ENCODE measurements around the gene ARHGEF7.

Gene ARHGEF7

DNA sequence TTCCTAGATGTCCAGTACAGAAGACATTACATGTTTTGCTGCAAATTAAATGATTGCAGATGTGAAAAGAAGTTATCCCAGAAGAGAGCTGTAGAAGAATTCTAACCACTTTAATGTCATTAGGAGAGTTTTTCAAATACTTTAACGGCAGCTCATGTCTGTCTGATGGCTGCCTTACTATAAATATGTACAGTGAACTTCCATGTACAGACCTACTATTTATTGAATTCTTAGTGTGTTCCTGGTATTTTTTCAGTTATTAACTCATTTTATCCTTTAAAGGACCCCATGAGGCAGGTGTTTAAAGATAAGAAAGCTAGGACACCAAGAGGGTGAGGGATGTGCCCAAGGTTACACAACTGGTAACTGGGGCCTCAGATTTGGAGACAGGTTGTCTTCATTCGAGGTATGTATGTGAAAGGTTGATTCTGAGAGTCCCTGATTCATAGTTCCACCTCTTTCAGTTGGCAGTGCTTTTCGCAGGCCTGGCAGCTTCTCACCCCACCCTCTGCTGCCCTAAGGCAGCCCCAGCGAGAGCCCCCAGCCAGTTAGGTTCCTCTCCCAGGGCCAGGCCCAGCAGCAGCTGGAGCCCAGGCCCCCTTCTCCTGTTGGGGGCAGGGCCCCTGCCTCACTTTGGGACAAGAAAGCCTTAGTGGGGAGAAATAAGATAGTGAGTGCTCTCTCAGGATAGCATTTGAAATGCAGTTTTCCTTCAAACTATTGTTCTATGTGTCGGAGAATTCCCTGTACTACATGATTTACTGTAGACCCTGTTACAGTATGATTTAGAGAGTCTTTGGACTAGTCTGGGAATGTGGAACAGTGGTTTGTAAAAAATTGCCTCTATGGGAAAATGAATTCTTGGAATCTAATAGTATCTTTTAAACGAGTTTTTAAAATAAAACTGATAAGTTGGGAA is 137.6 kb downstream of the ARHGEF7 start:
- H3K4ac ChIP-seq (ENCODE audit: low read depth, low read length) = no peak overlapping the region
- no peak overlapping the region for H3K18ac ChIP-seq (ENCODE audit: low read length)
- no peak overlapping the region for H2BK5ac ChIP-seq (ENCODE audit: low read depth, low read length, poor library complexity)
- no CpG with 5 or more reads among the region's 6 CpGs for WGBS (ENCODE audit: extremely low coverage, insufficient coverage, insufficient read length)
- peak; percentile 17 to 43 for DNase-seq
- H3K79me2 ChIP-seq (ENCODE audit: control insufficient read depth, insufficient read depth, low read length, poor library complexity) = no peaks in the 10 kb centered on the region
- H3K23ac ChIP-seq (ENCODE audit: low read length) = peak overlapping the region; percentile 15
- H3K14ac ChIP-seq (ENCODE audit: low read length) = no peak overlapping the region
- no peaks in the 10 kb centered on the region for H3K79me1 ChIP-seq (ENCODE audit: low read length)
- peaks cover 3% of the 10 kb centered on the region for H3K9me3 ChIP-seq (ENCODE audit: insufficient read depth, low read depth, low read length)
- H2AK5ac ChIP-seq (ENCODE audit: low read length) = no peak overlapping the region
- H3K36me3 ChIP-seq (ENCODE audit: control insufficient read depth in 1 of 2, insufficient read depth in 2 of 2, low read length in 2 of 2) = peaks cover 12 to 17% of the 10 kb centered on the region in 2 experiments
- peaks cover 0 to 10% of the 10 kb centered on the region in 2 experiments for H3K4me1 ChIP-seq (ENCODE audit: control insufficient read depth in 1 of 2, insufficient read depth in 2 of 2, low read length in 2 of 2)
- H2BK120ac ChIP-seq (ENCODE audit: insufficient read depth, low read length, poor library complexity) = no peak overlapping the region
- H4K91ac ChIP-seq (ENCODE audit: low read depth, low read length) = no peak overlapping the region
- H2BK12ac ChIP-seq (ENCODE audit: low read length) = no peak overlapping the region
- H3K9ac ChIP-seq (ENCODE audit: low read length) = no peak overlapping the region
- H4K12ac ChIP-seq (ENCODE audit: low read depth, low read length) = no peak overlapping the region
- no peaks in the 10 kb centered on the region for H3K27me3 ChIP-seq (ENCODE audit: insufficient read depth, low read length)
- no peak overlapping the region for H3K4me2 ChIP-seq (ENCODE audit: low read length)
- H3K4me3 ChIP-seq (ENCODE audit: low read depth, low read length) = no peak overlapping the region
- H3K27ac ChIP-seq (ENCODE audit: low read depth, low read length) = no peak overlapping the region
- H4K8ac ChIP-seq (ENCODE audit: low read depth, low read length) = no peak overlapping the region
- H2AFZ ChIP-seq (ENCODE audit: insufficient read depth, low read length, poor library complexity) = no peak overlapping the region

DNA sequence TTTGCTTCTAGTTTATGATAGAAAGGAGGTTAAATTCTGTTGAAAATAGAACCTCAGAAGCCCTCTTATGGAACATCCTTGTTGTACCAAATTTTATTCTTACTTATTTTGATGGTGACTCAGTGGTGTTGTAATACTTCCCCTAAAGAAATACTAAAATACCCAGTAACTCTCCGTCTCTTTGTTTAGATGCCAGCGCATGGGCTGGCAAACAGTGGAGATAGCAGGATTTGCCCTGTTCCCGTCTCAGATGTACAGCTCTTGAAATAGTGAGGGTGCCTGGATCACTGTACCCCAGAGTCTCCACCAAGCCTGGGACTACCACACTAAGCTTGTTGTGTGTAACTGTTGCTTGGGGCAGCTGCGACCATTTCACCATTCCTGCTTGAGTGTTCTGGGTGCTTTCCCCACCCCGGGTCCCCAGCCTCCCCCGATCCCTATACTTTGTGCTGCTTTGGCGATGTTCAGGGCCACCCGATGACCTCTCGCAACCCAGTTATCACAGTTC is 138.3 kb downstream of the ARHGEF7 start:
- no peak for DNase-seq
- Histone ChIP-seq H3K4me3 (ENCODE audit: low read depth, low read length) (no peak overlapping the region), H4K8ac (ENCODE audit: low read depth, low read length) (no peak overlapping the region), H3K23ac (ENCODE audit: low read length) (peak overlapping the region; percentile 22), H4K91ac (ENCODE audit: low read depth, low read length) (no peak overlapping the region), H3K36me3 (ENCODE audit: control insufficient read depth in 1 of 2, insufficient read depth in 2 of 2, low read length in 2 of 2) (peaks cover 17 to 22% of the 10 kb centered on the region in 2 experiments), H4K12ac (ENCODE audit: low read depth, low read length) (no peak overlapping the region), H3K27me3 (ENCODE audit: insufficient read depth, low read length) (no peaks in the 10 kb centered on the region), H3K9ac (ENCODE audit: low read length) (no peak overlapping the region), H3K9me3 (ENCODE audit: insufficient read depth, low read depth, low read length) (peaks cover 5% of the 10 kb centered on the region), H3K4me1 (ENCODE audit: control insufficient read depth in 1 of 2, insufficient read depth in 2 of 2, low read length in 2 of 2) (peaks cover 0 to 9% of the 10 kb centered on the region in 2 experiments), H2BK5ac (ENCODE audit: low read depth, low read length, poor library complexity) (no peak overlapping the region), H3K27ac (ENCODE audit: low read depth, low read length) (no peak overlapping the region), H2AK5ac (ENCODE audit: low read length) (no peak overlapping the region), H3K4me2 (ENCODE audit: low read length) (no peak overlapping the region), H3K14ac (ENCODE audit: low read length) (no peak overlapping the region), H3K18ac (ENCODE audit: low read length) (no peak overlapping the region), H2BK120ac (ENCODE audit: insufficient read depth, low read length, poor library complexity) (no peak overlapping the region), H3K4ac (ENCODE audit: low read depth, low read length) (no peak overlapping the region), H3K79me1 (ENCODE audit: low read length) (no peaks in the 10 kb centered on the region), H2BK12ac (ENCODE audit: low read length) (no peak overlapping the region), H3K79me2 (ENCODE audit: control insufficient read depth, insufficient read depth, low read length, poor library complexity) (no peaks in the 10 kb centered on the region), H2AFZ (ENCODE audit: insufficient read depth, low read length, poor library complexity) (no peak overlapping the region)
- WGBS (ENCODE audit: extremely low coverage, insufficient coverage, insufficient read length) = no CpG with 5 or more reads among the region's 9 CpGs

DNA sequence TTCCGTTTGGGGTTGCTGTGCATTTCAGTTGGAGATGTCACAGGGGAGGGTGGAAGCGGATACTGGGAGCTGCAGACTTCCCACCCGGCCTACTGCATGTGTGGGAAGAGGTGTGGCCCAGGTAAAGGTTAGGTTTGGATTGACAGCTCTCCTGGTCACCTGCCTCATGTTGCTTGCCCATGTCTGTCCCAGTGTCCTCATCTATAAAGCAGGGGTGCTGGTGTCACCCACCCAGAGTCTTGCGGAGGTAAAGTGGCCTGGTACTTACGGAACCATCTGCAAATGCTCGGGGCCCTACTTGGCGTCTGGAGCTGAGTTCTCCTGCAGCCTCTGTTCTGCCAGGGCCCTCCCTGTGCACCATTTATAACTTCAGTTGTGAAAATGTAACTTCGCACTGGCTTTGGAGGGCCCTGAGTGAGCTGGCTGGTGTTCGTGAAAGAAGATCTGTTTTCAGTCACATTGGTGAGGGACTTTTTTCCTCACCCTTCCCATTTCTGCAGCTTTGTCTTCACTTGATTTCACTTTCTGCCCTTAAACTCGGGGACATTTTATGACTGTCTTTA is 140.2 kb downstream of the ARHGEF7 start:
- Histone ChIP-seq H3K4me3 (ENCODE audit: low read depth, low read length) (no peak overlapping the region), H3K27me3 (ENCODE audit: insufficient read depth, low read length) (no peaks in the 10 kb centered on the region), H3K4me2 (ENCODE audit: low read length) (no peak overlapping the region), H2BK12ac (ENCODE audit: low read length) (no peak overlapping the region), H4K91ac (ENCODE audit: low read depth, low read length) (no peak overlapping the region), H2BK120ac (ENCODE audit: insufficient read depth, low read length, poor library complexity) (no peak overlapping the region), H3K9ac (ENCODE audit: low read length) (no peak overlapping the region), H3K18ac (ENCODE audit: low read length) (no peak overlapping the region), H4K12ac (ENCODE audit: low read depth, low read length) (no peak overlapping the region), H3K14ac (ENCODE audit: low read length) (no peak overlapping the region), H3K36me3 (ENCODE audit: control insufficient read depth in 1 of 2, insufficient read depth in 2 of 2, low read length in 2 of 2) (peaks cover 25% of the 10 kb centered on the region in 2 experiments), H3K4ac (ENCODE audit: low read depth, low read length) (no peak overlapping the region), H4K8ac (ENCODE audit: low read depth, low read length) (no peak overlapping the region), H3K4me1 (ENCODE audit: control insufficient read depth in 1 of 2, insufficient read depth in 2 of 2, low read length in 2 of 2) (peaks cover 0 to 4% of the 10 kb centered on the region in 2 experiments), H3K79me2 (ENCODE audit: control insufficient read depth, insufficient read depth, low read length, poor library complexity) (no peaks in the 10 kb centered on the region), H3K23ac (ENCODE audit: low read length) (no peak overlapping the region), H3K9me3 (ENCODE audit: insufficient read depth, low read depth, low read length) (peaks cover 8% of the 10 kb centered on the region), H2AFZ (ENCODE audit: insufficient read depth, low read length, poor library complexity) (no peak overlapping the region), H2BK5ac (ENCODE audit: low read depth, low read length, poor library complexity) (no peak overlapping the region), H3K27ac (ENCODE audit: low read depth, low read length) (no peak overlapping the region), H3K79me1 (ENCODE audit: low read length) (no peaks in the 10 kb centered on the region), H2AK5ac (ENCODE audit: low read length) (no peak overlapping the region)
- no peak for DNase-seq
- WGBS (ENCODE audit: extremely low coverage, insufficient coverage, insufficient read length) = no CpG with 5 or more reads among the region's 10 CpGs

DNA sequence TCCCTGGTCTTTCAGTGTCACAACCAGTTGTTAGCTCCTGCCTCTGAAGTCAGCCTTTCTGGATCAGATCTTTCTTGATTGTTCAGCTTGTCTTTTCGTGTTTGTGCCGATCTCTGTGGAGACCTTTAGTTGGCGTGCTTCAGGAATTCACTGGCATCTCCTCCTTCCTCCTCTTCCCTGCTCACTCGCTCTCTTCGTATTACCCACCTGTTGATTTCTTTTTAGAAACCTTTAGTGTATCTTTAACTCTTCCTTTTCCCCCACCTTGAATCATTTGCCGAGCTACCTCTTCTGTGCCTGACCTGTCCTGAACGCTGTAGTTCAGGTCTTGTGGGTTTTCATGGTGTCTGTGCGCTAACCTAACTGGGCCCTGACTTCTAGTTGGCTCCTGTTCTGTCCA is 141.3 kb downstream of the ARHGEF7 start:
- Histone ChIP-seq H3K9ac (ENCODE audit: low read length) (no peak overlapping the region), H4K91ac (ENCODE audit: low read depth, low read length) (no peak overlapping the region), H3K4me3 (ENCODE audit: low read depth, low read length) (no peak overlapping the region), H3K36me3 (ENCODE audit: control insufficient read depth in 1 of 2, insufficient read depth in 2 of 2, low read length in 2 of 2) (peaks cover 21 to 25% of the 10 kb centered on the region in 2 experiments), H3K14ac (ENCODE audit: low read length) (no peak overlapping the region), H3K27me3 (ENCODE audit: insufficient read depth, low read length) (no peaks in the 10 kb centered on the region), H2BK120ac (ENCODE audit: insufficient read depth, low read length, poor library complexity) (no peak overlapping the region), H3K18ac (ENCODE audit: low read length) (no peak overlapping the region), H4K12ac (ENCODE audit: low read depth, low read length) (no peak overlapping the region), H3K4me2 (ENCODE audit: low read length) (no peak overlapping the region), H3K79me2 (ENCODE audit: control insufficient read depth, insufficient read depth, low read length, poor library complexity) (no peaks in the 10 kb centered on the region), H2BK12ac (ENCODE audit: low read length) (no peak overlapping the region), H3K23ac (ENCODE audit: low read length) (no peak overlapping the region), H4K8ac (ENCODE audit: low read depth, low read length) (no peak overlapping the region), H3K9me3 (ENCODE audit: insufficient read depth, low read depth, low read length) (peaks cover 8% of the 10 kb centered on the region), H2BK5ac (ENCODE audit: low read depth, low read length, poor library complexity) (no peak overlapping the region), H2AK5ac (ENCODE audit: low read length) (no peak overlapping the region), H3K79me1 (ENCODE audit: low read length) (no peaks in the 10 kb centered on the region), H2AFZ (ENCODE audit: insufficient read depth, low read length, poor library complexity) (no peak overlapping the region), H3K4ac (ENCODE audit: low read depth, low read length) (no peak overlapping the region), H3K4me1 (ENCODE audit: control insufficient read depth in 1 of 2, insufficient read depth in 2 of 2, low read length in 2 of 2) (peaks cover 0 to 4% of the 10 kb centered on the region in 2 experiments), H3K27ac (ENCODE audit: low read depth, low read length) (no peak overlapping the region)
- DNase-seq = no peak
- WGBS (ENCODE audit: extremely low coverage, insufficient coverage, insufficient read length) = no CpG with 5 or more reads among the region's 8 CpGs

Measured in trophoblast cell (in vitro differentiated cells and primary cell).